HCT116 (cell line): ENCODE data around the gene SPRED2. TPM values are rescaled to one million over a fixed set of nuclear protein-coding genes. Genes with fewer than 3 reads are reported as not detected.

ENCODE experiments used
- ATAC-seq: fragments of 200-7000 bp; cut with Tn5 transposase; 2 replicates; pipeline ENCODE4 v1.9.1; 2020; ENCODE audit warnings: mild to moderate bottlenecking, moderate library complexity
- BruUV-seq: library from RNA; stranded (reverse); fragments of 400-500 nt; replicated peaks from 2 replicates; lab custom pipeline; 2021; lab: Mats Ljungman, UMichigan
- CTCF ChIA-PET: fragments of 300-600 bp; sonication (Branson Sonifier 250); formaldehyde crosslinking; loops from one replicate; lab custom pipeline; 2021; ENCODE audit warnings: antibody characterized with exemption; lab: Charles Lee
- POLR2A ChIA-PET: fragments of 300-600, 350-600 bp; sonication (Branson Sonifier 250); formaldehyde crosslinking; loops from one replicate; lab custom pipeline; 2021; ENCODE audit warnings: antibody characterized with exemption; lab: Charles Lee
- RAD21 ChIA-PET, 2 experiments: fragments of 300-600 bp; sonication (Branson Sonifier 250); formaldehyde crosslinking; loops; one replicate each; lab custom pipeline; 2023; ENCODE audit warnings: low total read pairs in 2 of 2; ENCODE audit not compliant: uncharacterized antibody in 2 of 2, unreplicated experiment in 2 of 2, low non-redundant PET in 1 of 2; lab: Charles Lee
- DNase-seq: peaks from one replicate; pipeline ENCODE4 v3.0.0-alpha.2; 2010; ENCODE audit warnings: low read depth, low spot score
- H2AFZ ChIP-seq: fragments of 200-600 bp; shearing (Covaris generic), sonication (generic); 2 replicates; pipeline ENCODE4 v1.6.1; 2017; ENCODE audit warnings: low read depth, mixed run types, mixed read lengths, antibody characterized with exemption, low read length; ENCODE audit not compliant: poor library complexity, severe bottlenecking
- H3K27ac ChIP-seq: 2 replicates; pipeline ENCODE4 v1.5.1; 2012; ENCODE audit warnings: low read depth, low read length
- H3K27me3 ChIP-seq: fragments of 200-600 bp; sonication (generic); 2 replicates; pipeline ENCODE4 v1.6.1; 2016; ENCODE audit warnings: mixed run types, low read length, mixed read lengths; ENCODE audit not compliant: insufficient read depth
- H3K36me3 ChIP-seq, 2 experiments: fragments of 200-500 bp in 1 of 2; fragments of 200-600 bp in 1 of 2; sonication (Bioruptor generic) in 1 of 2; sonication (generic) in 1 of 2; 2 replicates each; pipeline versions ENCODE4 v1.5.1 to v1.6.1; 2014 to 2016; ENCODE audit warnings: low read length in 2 of 2, inconsistent platforms in 1 of 2, mixed read lengths in 1 of 2, mixed run types in 1 of 2; ENCODE audit not compliant: insufficient read depth in 2 of 2, control insufficient read depth in 1 of 2
- H3K4me1 ChIP-seq, 2 experiments: fragments of 200-600 bp in 1 of 2; sonication (generic) in 1 of 2; 2 replicates each; pipeline versions ENCODE4 v1.5.1 to v1.6.1; 2012 to 2017; ENCODE audit warnings: low read length in 2 of 2, inconsistent platforms in 1 of 2, mild to moderate bottlenecking in 1 of 2, mixed read lengths in 1 of 2, mixed run types in 1 of 2, moderate library complexity in 1 of 2; ENCODE audit not compliant: insufficient read depth in 2 of 2, control insufficient read depth in 1 of 2
- H3K4me2 ChIP-seq: fragments of 200-600 bp; sonication (generic); 2 replicates; pipeline ENCODE4 v1.6.1; 2017; ENCODE audit warnings: mixed run types, low read length, mixed read lengths
- H3K4me3 ChIP-seq, 2 experiments: fragments of 200-600 bp in 1 of 2; sonication (generic) in 1 of 2; replicated peaks in 1 of 2; 2 replicates each; pipeline ENCODE4 v1.5.1; 2011 to 2016; ENCODE audit warnings: low read length in 2 of 2, control low read depth in 1 of 2, low read depth in 1 of 2, mild to moderate bottlenecking in 1 of 2, mixed read lengths in 1 of 2, mixed run types in 1 of 2
- H3K79me2 ChIP-seq: fragments of 200-600 bp; sonication (generic); 2 replicates; pipeline ENCODE4 v1.6.1; 2017; ENCODE audit warnings: mild to moderate bottlenecking, mixed run types, low read length, moderate library complexity, mixed read lengths; ENCODE audit not compliant: insufficient read depth
- H3K9ac ChIP-seq: fragments of 200-600 bp; sonication (generic); 2 replicates; pipeline ENCODE4 v1.6.1; 2016; ENCODE audit warnings: low read length, mixed read lengths
- H3K9me2 ChIP-seq: fragments of 200-600 bp; sonication (generic), shearing (Covaris generic); 2 replicates; pipeline ENCODE4 v1.6.1; 2017; ENCODE audit warnings: mixed run types, mild to moderate bottlenecking, moderate library complexity; ENCODE audit not compliant: insufficient read depth
- H3K9me3 ChIP-seq, 2 experiments: fragments of 200-500 bp in 1 of 2; fragments of 200-600 bp in 1 of 2; sonication (Bioruptor generic) in 1 of 2; sonication (generic) in 1 of 2; 2 replicates each; pipeline ENCODE4 v1.6.1; 2014 to 2017; ENCODE audit warnings: low read length in 2 of 2, mixed read lengths in 2 of 2, inconsistent platforms in 1 of 2, low read depth in 1 of 2, mild to moderate bottlenecking in 1 of 2, mixed run types in 1 of 2, moderate library complexity in 1 of 2; ENCODE audit not compliant: control insufficient read depth in 1 of 2, insufficient read depth in 1 of 2
- H4K20me1 ChIP-seq: fragments of 200-600 bp; sonication (generic), shearing (Covaris generic); 2 replicates; pipeline ENCODE4 v1.6.1; 2017; ENCODE audit warnings: mixed run types, mild to moderate bottlenecking, moderate library complexity; ENCODE audit not compliant: insufficient read depth
- ATF3 ChIP-seq: IDR thresholded peaks from 2 replicates; pipeline ENCODE4 v1.6.1; 2012
- CBX3 ChIP-seq: IDR thresholded peaks from 2 replicates; pipeline ENCODE4 v1.6.1; 2012; ENCODE audit warnings: low read depth
- FOSL1 ChIP-seq: IDR thresholded peaks from 2 replicates; pipeline ENCODE4 v1.6.1; 2012; ENCODE audit warnings: low read depth
- JUND ChIP-seq: IDR thresholded peaks from 2 replicates; pipeline ENCODE4 v1.6.1; 2012
- MAX ChIP-seq: IDR thresholded peaks from 2 replicates; pipeline ENCODE4 v1.6.1; 2012
- SRF ChIP-seq: IDR thresholded peaks from 2 replicates; pipeline ENCODE4 v1.6.1; 2012; ENCODE audit warnings: low read depth
- ZBTB33 ChIP-seq: IDR thresholded peaks from 2 replicates; pipeline ENCODE4 v1.6.1; 2011; ENCODE audit warnings: mild to moderate bottlenecking, low read length, moderate library complexity; ENCODE audit not compliant: insufficient replicate concordance; ENCODE audit errors: extremely low read depth
- intact Hi-C: fragments of 100-400 bp; cut with micrococcal nuclease; formaldehyde crosslinking; loops from 2 replicates; pipeline ENCODE4 v1.10.0; 2022
- total RNA-seq: library from RNA; stranded (reverse); gene quantifications from one replicate; pipeline ENCODE4 v1.2.1, GENCODE V29; 2021; ENCODE audit not compliant: unreplicated experiment

The SPRED2 gene
- total RNA-seq, 1 experiment from 2014 or later, result 62.6 TPM

GRCh38 chr2:65386344-65386743, 46.1 kb downstream of the SPRED2 start:
- POLR2A ChIA-PET, result no interaction called here
- TF ChIP-seq JUND, result no peak
- no peak for TF ChIP-seq CBX3
- no peak for TF ChIP-seq MAX
- no peak for TF ChIP-seq ATF3
- TF ChIP-seq ZBTB33, result no peak
- TF ChIP-seq SRF, result no peak
- TF ChIP-seq FOSL1, result no peak
- Histone ChIP-seq H3K79me2 (peaks cover 88% of the 10 kb centered on the region), H3K27ac (no peak overlapping the region), H2AFZ (no peak overlapping the region), H3K4me2 (peak overlapping the region; percentile 0; the same call in 1 of the 2 replicates), H3K4me1 (peaks cover 82 to 92% of the 10 kb centered on the region in 2 experiments), H4K20me1 (no peaks in the 10 kb centered on the region), H3K27me3 (no peaks in the 10 kb centered on the region), H3K36me3 (no peaks in the 10 kb centered on the region), H3K9me2 (no peaks in the 10 kb centered on the region), H3K9ac (no peak overlapping the region), H3K9me3 (no peaks in the 10 kb centered on the region), H3K4me3 (no peak overlapping the region)
- CTCF ChIA-PET, result interaction anchor here (1.0 kb wide), 1 partner anchor 15 kb away, joined by 3 read pairs; no protein-coding TSS in a partner anchor
- intact Hi-C loops, result no loop called here
- DNase-seq (no peak), ATAC-seq (no peak)
- no TSS peak for BruUV-seq
- RAD21 ChIA-PET, result no interaction called here
